SHP77 (cell line): ENCODE measurements around the gene RECK.
"Not testable (repeated sequence)": the region's sequence is repeated elsewhere in the genome, so short reads cannot be mapped to it uniquely, and the experiment has no call there.

Source experiments
- DNase-seq, 2 experiments: peaks; one replicate each; lab custom pipeline; 2025; lab: John Stamatoyannopoulos, UW

RECK gene

DNA sequence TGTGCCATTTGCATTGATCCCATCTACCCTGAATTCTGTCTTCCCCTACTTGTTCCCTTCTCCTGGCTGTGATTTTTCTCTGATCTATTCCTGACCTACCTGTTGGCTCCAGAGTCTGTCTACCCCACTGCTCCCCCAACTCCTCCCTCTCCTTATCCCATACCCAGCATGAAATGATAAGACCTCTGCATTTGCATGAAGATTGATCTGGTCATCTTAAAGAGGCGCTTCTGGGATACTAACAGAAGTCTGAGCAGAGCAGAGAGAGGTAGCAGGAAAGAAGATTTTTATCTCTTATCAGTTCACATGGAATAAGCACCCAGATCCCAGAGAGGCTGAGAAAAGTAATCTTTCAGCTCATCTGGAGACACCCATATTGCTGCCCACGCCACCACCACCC, 81.5 kb downstream of the RECK start:
- no peak for DNase-seq

DNA sequence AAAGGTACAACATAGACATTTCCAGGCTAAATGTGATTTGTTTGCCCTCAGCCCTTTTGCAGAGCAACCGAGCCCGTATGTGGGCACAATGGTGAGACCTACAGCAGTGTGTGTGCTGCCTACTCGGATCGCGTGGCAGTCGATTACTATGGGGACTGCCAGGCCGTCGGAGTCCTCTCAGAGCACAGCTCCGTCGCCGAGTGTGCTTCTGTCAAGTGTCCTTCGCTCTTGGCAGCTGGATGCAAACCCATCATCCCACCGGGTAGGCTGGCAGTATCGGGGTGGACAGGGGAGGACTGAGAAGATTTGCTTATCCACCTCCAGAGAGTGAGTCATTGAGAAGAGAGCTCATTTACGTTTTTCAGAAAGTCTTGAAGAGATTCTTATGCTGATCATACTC, 82.0 kb downstream of the RECK start:
- no peak for DNase-seq

DNA sequence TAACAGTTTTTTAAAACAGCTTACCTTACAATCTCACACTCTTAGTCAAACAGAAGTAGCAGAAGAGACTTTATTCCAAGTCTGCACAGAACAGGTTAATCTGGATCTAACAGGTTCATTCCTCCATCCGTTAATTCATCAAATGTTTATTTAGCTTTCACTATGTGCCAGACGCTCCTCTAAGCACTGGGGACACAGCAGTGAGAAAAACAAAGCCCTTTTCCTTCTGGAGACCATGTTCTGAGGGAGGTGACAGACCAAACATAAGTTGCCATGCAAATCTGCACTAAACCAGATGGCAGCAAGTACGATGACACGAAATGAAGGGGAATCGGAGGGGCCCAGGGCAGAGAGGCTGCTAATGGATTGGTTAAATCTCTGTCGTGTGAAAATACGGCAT, 82.8 kb downstream of the RECK start:
- no peak for DNase-seq

DNA sequence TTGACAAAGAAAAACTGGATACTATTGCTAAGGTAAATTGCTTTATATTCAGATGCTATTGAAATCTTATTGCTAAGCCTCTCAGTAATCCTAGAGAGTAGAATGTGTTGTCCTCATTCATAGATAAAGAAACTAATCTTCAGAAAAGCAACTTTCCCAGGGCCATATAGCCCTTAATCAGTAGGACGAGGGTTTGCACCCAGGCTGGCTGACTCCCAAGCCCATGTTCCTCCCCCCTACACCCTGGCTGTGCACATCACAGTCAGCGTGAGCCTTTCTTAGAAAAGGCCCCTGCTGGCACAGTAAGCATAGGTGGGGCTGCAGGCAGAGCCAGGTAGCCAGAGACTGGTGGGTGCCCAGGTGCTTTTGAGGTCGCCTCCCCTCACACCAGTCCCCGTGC, 84.0 kb downstream of the RECK start:
- no peak for DNase-seq

DNA sequence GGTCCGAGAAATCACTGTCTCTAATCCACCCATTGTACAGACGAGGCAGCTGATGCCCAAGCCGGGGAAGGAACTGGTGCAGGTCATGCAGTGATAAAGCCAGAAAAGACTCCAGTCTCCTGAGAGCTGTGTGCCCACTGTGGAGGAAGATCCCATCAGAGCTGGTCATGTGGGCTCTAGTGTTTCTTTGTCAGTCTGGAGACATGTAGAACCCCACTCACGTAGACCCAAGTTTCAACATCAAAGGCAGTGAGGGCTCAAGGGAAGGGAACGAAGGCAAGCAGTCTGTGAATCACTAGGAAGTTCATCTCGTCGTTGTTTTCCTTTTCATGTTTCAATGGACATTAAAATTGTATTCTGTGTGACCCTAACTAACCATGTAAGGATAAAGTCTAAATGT, 85.3 kb downstream of the RECK start:
- DNase-seq, result no peak

DNA sequence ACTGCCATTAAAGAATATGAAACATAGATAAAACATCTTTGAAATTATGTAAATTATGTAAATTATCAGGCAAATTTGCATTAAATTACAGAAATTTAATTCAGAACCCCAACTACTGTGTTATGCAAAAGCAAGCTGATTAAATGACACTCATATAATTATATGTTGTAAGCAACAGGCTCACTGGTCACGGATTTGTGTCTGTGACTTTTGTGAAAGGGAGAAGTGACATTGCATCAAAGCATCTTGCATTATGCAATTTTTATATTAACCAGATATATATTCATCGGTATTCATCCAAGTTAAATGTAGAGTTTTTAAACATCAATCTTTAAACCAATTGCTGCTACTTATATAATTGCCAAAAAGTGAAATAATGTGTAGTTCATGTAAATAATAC, 86.8 kb downstream of the RECK start:
- no peak for DNase-seq

DNA sequence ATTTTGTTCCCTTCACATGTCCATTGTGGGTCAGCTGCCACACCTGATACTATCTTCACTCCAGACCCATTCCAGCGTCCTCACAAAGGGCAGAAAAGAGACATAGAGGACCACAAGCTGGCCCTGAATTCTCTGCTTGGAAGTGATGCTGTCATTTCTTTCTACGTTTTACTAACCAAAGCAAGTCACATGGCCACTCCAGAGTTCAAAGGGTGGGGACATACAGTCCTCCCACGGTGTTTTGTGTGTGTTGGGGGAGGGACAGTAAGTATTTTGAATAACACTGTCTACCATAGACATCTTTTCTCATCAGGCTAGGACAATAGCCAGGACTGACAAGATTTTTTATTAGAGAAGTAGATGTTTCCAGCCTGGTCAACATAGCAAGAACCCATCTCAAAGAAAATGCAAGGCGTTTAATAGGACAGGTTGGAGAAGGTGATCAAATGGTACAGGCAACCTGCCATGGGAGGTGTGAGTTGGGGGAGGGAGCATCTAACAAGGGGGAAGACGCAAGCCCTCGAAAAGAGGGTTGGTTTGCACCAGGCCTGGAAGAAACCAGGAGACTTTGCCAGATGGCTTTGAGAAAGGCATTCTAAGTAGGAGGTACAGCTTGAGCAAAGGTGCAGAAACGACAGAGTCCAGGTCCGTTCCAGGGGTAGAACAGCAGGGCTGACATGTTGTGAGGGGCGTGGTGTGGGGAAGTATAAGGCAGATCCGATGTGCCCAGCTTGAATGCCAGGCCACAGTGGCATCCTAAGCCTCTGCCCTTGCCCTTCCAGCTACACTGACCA, 88.5 kb downstream of the RECK start:
- DNase-seq, result no peak

DNA sequence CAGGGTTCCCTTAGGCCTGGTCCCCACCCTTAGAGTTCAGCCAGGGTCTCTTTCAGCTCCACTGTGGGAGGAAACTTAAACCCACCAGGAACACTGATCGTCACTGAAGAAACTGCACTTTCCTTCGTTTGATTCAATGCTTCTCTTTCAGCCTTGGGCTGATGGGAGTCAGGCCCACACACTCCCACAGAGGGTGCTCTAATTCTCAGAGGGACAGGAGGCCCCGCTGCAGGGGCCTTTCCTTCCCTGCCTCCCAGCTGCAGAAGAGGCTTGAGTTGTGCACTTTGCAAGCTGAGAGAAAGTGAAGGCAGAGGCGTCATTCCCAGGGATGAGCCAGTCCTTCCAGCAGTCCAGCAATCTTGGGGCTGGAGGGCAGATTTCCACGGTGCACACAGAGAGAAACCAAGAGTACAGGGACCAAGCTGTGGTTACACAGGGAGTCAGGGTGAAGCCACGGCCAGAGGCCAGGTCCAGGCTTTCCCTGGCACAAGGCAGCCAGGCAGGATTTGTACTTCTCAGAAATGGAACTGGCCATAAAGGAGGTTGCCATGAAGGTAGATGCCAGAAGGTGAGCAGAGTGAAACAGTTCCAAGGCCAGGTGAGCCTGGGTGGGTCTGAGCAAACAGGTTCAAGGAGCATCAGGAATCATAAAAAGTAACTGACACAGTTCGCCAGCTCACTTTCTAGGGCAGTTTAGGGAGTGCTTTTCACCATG, 89.5 kb downstream of the RECK start:
- no peak for DNase-seq

DNA sequence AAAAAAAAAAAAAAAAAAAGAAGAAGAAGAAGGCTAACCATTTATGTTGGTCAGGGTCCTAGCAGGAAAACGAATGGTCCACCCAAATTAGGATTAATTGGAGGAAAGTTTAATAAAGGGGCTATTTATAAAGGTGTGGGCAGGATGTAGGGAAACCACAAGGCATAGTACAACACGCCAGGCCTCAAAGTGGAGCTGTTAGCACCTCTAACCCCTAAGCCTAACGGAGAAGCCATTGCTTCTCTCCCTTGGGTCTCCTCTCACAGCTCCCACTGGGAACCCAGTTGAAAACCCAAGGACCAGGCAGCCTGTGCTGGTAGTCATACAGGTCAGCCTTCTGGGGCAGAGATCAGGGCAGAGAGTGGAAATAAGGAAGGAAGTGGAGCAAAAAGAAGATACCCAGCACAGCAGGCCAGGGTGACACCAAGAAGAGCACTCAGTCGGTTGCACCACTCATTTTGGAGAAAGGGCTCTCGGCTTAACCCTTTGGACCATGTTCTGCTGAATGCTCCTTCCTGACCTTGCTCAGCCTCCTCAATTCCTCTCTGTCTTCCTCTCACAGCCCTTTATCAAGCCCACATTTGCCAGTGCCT, 91.0 kb downstream of the RECK start:
- DNase-seq, result no peak

DNA sequence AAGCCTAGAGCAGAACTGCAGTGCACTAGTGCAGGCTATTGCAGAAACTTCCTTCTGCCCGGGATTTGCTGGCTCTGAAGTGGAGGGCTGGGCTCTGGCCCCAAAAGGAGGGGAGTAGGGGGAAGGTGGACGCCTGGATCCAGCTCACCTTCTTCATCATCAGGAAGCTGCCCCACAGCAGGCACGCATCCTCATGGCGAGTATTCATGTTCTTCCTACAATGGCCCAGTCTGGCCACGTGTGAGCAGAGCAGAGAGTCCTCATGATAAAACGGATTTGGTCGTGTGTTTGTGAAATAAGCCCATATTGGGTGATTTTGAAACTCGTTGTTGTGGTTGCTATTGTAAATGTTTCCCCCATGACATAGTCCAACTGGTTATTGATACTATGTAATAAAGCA, 91.6 kb downstream of the RECK start:
- no peak for DNase-seq

DNA sequence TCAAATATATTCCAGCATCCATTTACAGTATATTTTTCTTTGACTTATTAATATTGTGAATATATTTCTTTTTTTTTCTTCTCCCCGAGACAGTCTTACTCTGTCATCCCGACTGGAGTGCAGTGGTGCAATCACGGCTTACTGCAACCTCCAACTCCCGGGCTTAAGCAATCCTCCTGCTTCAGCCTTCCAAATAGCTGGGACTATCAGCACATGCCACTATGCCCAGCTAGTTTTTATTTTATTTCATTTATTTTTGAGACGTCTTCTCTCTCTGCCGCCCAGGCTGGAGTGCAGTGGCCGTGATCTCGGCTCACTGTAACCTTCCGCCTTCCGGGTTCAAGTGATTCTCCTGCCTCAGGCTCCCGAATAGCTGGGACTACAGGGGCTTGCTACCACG, 92.4 kb downstream of the RECK start:
- no peak for DNase-seq

DNA sequence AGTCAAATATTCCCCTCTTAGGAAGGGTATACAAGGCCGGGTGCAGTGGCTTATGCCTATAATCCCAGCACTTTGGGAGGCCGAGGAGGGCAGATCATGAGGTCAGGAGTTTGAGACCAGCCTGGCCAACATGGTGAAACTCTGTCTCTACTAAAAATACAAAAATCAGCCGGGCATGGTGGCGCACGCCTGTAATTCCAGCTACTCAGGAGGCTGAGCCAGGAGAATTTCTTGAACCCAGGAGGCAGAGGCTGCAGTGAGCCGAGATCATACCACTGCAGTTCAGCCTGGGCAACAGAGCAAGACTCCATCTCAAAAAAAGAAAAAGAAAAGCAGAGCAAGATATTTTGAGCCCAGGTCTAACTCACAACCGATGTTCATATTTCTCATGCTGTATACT, 95.0 kb downstream of the RECK start:
- not testable (repeated sequence) for DNase-seq

DNA sequence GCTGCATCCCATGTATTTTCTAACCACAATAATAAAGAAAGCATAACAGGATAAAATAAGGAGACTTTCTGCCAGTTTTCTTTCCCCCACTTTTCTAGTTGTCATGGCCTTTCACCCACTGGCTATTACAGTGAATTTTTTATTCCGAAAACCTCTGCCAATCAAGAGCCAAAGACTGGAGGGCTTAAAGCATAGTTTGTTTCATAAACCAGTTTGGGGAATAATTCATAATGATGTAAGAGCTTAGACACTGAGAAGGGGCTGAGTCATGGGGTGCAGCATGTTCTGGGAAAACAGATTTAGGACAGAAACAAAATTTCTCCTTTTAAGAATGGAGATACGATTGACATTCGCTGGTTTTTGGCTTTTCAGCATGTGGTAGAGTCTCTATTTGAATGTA, 95.4 kb downstream of the RECK start:
- no peak for DNase-seq

DNA sequence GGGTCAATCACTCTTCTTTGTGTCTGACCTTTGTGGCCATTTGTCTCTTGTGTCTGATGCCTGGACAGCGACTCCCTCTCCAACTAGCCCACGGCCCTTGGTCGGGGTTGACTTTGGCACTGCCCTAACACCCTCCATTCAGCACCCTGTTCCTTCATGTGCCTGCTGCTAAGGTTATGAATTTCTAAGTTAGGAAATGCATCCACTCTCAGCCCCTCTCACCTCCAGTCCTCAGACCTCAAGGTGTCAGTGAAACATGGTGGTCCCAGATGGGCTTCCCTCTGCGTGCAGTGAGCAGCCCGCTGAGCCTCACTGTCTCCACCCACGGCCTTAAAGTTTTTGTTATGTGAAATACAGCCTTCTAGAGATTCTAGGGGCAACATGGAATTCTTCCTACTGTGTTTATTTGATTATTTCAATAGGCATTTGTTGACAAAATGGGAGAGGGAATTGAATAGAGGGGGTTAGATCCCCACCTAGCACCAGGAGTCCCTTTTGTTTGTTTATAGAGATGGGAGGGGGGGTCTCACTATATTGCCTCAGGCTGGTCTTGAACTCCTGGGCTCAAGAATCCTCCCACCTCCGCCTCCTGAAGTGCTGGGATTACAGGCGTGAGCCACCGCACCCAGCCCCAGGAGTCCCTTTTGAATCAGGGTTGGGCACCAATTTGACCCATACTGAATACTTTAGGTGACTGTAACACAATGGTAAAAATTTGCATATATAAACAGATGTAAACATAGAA, 98.2 kb downstream of the RECK start:
- no peak for DNase-seq

DNA sequence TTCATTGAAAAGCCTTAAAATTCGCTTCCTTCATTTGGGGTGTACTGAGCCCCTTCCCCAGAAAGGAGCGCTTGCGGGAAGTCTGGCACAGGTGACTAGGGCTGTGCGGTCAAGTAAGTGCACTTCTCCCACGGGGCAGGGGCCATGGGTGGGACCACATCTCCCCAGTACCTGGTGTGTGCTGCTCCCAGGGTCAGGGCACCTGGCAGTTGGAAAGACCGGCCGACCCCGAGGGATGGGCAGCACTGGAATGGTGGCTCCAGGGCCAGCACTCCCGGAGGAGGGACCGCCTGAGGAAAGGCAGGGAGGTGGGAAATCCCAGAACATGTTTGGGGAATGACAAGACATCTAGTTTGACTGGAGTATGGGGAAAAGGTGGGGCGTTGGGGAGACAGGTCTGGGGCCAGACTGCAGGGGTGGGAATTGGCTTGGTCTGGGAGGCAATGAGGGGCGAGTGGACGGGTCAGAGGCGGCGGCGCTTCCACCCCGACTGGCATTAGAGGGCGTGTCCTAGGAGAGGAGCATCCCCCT, 99.1 kb downstream of the RECK start:
- no peak for DNase-seq

DNA sequence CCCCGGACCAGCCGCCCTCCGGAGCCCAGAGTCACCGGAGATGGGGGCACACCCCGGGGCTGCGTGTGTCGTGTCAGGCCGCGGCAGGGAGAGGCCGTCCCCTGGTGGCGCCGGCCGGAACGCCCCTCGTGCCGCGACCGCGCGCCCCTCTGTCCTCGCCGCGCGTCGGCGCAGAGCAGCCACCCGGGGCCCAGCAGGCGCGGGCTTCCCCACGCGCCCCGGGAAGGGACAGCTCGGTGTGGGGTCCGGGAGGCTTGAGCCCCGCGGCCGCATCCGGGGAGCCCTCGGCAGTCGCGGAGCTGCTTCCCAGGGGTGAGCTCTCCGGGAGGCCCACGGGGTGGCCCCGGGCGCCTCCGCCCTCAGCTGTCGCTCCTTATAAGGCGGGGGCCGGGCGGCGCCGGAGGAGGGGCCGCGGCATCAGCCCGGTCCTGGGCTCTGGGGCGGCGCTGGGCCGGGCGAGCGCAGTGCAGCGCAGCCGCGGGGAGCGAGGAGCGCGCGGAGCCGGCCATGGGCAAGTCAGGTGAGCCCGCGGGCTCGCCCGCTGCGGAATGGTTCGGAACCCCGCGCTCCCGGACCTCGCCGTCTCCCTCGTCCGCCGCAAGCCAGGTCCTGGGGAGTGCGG, 99.7 kb downstream of the RECK start, which contains the start of gene GLIPR2:
Gene GLIPR2 (plus strand): TSS at position 462 of the 622 bp plus-strand sequence. CDS start 46 bp downstream, at position 508.
- DNase-seq, result no peak

DNA sequence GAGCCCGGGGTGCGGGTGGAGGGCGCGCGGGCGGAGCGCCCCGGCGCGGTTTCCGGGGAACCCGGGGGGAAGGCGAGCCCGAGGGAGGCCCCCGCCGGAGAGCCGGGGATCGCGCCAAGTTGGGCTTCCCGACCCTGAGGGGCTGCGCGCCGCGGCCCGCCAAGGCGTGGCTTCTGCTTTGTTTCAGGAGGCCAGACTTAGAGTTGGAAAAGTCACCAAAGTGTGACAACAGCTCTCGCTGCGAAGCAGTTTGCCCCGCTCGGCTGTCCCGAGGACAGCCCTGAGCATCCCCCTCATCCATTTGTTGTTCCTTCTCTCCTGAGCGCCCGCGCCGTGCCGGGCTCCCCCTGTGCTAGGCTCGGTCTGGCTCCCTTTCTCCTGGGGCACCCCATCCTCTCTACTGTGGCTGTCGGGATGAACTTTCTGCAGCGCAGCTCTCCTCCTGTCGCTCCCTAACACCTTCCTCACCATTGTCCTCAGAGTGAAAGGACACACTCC, 100.2 kb downstream of the RECK start:
- DNase-seq, result no peak

DNA sequence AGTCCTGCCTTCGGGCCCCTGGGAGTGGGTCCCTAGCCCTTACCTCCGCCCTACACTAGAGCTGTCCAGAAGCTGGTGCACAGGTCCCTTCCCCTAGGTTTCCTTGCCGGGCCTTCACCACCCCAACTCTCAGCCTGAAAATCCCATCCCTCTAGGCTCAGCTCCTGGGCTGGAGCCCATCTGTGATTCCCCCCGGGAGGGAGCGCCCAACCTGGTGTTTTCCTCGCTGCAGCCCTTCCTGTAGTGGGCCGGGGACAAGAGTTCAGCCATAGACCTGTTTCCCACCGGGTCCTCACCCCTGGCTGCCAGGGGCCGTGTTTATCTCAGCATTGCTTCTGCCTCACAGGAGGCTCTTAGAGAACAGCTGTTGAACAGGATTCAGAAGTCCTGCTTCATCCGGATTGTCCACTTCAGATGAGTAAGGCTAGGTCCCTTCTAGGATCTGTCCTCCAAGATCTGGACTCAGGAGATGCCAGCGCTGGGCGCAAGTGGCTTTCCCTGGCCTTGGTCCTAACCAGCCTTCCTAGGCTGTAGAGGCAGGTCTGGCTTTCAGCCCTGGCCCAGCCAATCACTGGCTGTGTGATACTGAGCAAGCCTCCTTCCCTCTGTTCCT, 100.8 kb downstream of the RECK start:
- no peak for DNase-seq

DNA sequence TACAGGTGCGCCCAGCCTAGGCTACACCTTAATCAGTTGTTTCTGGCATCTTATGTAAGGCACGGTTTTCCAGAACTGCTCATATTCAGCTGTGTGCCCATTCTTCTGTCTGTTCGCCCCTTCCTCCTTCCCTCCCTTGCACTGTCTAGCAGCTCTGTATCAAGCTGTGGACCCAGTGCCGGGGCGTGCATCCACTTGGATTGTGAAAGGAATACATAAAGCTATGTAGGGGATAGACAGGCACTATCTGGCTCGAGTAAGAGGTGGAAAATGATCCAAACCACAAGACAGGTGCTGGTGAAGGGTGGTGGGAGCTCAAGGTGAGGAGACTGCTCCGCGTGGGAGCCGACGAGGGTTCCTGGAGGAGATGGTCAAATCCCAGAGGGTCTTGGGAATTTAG, 101.8 kb downstream of the RECK start:
- DNase-seq, result no peak

DNA sequence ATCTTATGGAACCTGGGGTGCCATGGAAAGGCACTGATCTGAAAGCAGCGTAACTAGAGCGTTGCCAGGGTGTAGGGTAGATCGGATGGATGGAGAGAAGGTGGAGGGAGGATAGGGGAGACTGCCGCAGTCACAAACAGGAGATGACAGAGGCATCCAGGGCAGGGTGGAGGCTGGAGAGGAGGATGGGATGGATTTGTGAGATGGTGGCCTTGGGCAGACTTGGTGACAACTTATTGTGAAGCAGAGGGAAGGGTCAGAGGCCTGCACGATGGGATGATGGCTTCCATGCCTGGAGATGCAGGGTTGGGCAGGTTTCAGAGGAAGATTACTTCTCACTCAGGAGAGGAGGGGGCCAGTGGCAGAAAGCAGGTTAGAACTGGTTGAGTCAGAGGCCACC, 102.2 kb downstream of the RECK start:
- no peak for DNase-seq
